Osteocyte (in vitro differentiated cells): ENCODE measurements around the gene KIRREL3. TPM values are rescaled to one million over a fixed set of nuclear protein-coding genes. Genes with fewer than 3 reads are reported as not detected.

Experiments
- DNase-seq: peaks from one replicate; pipeline ENCODE4 v3.0.0; 2021; ENCODE audit warnings: mixed read lengths; ENCODE audit not compliant: unreplicated experiment; ENCODE audit errors: extremely low spot score
- H3K27ac Mint-ChIP-seq: one replicate; pipeline ENCODE4 v1.8.0; 2021; ENCODE audit warnings: mild to moderate bottlenecking, mixed read lengths; ENCODE audit not compliant: unreplicated experiment
- H3K27me3 Mint-ChIP-seq: one replicate; pipeline ENCODE4 v1.8.0; 2021; ENCODE audit warnings: mixed read lengths; ENCODE audit not compliant: unreplicated experiment
- H3K36me3 Mint-ChIP-seq: one replicate; pipeline ENCODE4 v1.8.0; 2021; ENCODE audit warnings: mixed read lengths; ENCODE audit not compliant: unreplicated experiment
- H3K4me1 Mint-ChIP-seq: one replicate; pipeline ENCODE4 v1.8.0; 2021; ENCODE audit warnings: mixed read lengths; ENCODE audit not compliant: unreplicated experiment
- H3K4me3 Mint-ChIP-seq: one replicate; pipeline ENCODE4 v1.8.0; 2021; ENCODE audit warnings: mild to moderate bottlenecking, moderate library complexity, mixed read lengths; ENCODE audit not compliant: unreplicated experiment
- H3K9me3 Mint-ChIP-seq: one replicate; pipeline ENCODE4 v1.8.0; 2021; ENCODE audit warnings: mixed read lengths; ENCODE audit not compliant: unreplicated experiment
- CTCF ChIP-seq: fragments of 200-600 bp; sonication (generic); IDR thresholded peaks from 2 replicates; pipeline ENCODE4 v1.5.0; 2021; ENCODE audit warnings: antibody characterized with exemption, mild to moderate bottlenecking, moderate library complexity
- total RNA-seq: library from RNA; stranded (reverse); gene quantifications from 2 replicates; pipeline ENCODE4 v1.2.1, GENCODE V29; 2021

The KIRREL3 gene
- total RNA-seq, 1 donor from 2014 or later = 1.2 TPM

- no peaks in the 10 kb centered on the region for H3K9me3 Mint-ChIP-seq
- H3K27me3 Mint-ChIP-seq = no peaks in the 10 kb centered on the region
- no peak for DNase-seq
- TF ChIP-seq CTCF = no peak
- H3K4me3 Mint-ChIP-seq = no peak overlapping the region
- H3K36me3 Mint-ChIP-seq = peaks cover 2% of the 10 kb centered on the region
- no peak overlapping the region for H3K27ac Mint-ChIP-seq
- peaks cover 32% of the 10 kb centered on the region for H3K4me1 Mint-ChIP-seq
Measured at GRCh38 chr11:126424471-126425039, 576.0 kb downstream of the KIRREL3 start.

- DNase-seq = no peak
- TF ChIP-seq CTCF = no peak
- peaks cover 2% of the 10 kb centered on the region for H3K36me3 Mint-ChIP-seq
- no peaks in the 10 kb centered on the region for H3K9me3 Mint-ChIP-seq
- H3K4me1 Mint-ChIP-seq = peaks cover 39% of the 10 kb centered on the region
- H3K27me3 Mint-ChIP-seq = no peaks in the 10 kb centered on the region
- H3K27ac Mint-ChIP-seq = no peak overlapping the region
- no peak overlapping the region for H3K4me3 Mint-ChIP-seq
Measured at GRCh38 chr11:126423743-126424142, 576.8 kb downstream of the KIRREL3 start.

GRCh38 chr11:126423154-126423553 is 577.4 kb downstream of the KIRREL3 start:
- Mint-ChIP-seq H3K27me3 (no peaks in the 10 kb centered on the region), H3K27ac (no peak overlapping the region), H3K4me3 (no peak overlapping the region), H3K36me3 (peaks cover 7% of the 10 kb centered on the region), H3K4me1 (peaks cover 44% of the 10 kb centered on the region), H3K9me3 (no peaks in the 10 kb centered on the region)
- no peak for DNase-seq
- no peak for TF ChIP-seq CTCF

GRCh38 chr11:126422446-126422845 is 578.1 kb downstream of the KIRREL3 start:
- DNase-seq = no peak
- Mint-ChIP-seq H3K4me3 (no peak overlapping the region), H3K9me3 (no peaks in the 10 kb centered on the region), H3K4me1 (peaks cover 43% of the 10 kb centered on the region), H3K27ac (no peak overlapping the region), H3K27me3 (no peaks in the 10 kb centered on the region), H3K36me3 (peaks cover 8% of the 10 kb centered on the region)
- no peak for TF ChIP-seq CTCF

GRCh38 chr11:126421271-126421671 is 579.3 kb downstream of the KIRREL3 start:
- TF ChIP-seq CTCF = no peak
- Mint-ChIP-seq H3K27me3 (no peaks in the 10 kb centered on the region), H3K27ac (no peak overlapping the region), H3K4me1 (peaks cover 32% of the 10 kb centered on the region), H3K9me3 (no peaks in the 10 kb centered on the region), H3K4me3 (no peak overlapping the region), H3K36me3 (peaks cover 8% of the 10 kb centered on the region)
- DNase-seq = no peak
